ENCODE results near the gene ROBO2.

The ROBO2 gene

DNA sequence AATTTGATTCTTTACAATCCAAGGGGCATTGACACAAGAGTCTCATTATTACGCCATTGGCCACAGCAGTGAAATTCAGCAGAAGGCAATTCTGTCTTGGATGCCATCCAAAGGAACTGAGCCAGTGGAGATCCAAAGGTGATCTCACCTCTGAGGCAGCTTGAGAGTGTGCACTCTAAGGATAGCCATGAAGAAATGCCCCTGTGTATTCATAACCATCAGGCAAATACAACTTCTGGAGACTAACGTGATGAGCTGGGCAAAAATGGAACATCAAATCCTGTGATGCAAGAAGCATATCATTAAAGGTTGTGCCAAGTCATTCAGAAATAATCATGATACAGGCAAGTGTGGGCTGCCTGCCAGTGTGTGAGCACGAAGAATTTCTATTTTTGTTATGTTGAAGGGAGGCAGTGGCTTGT lies 41.4 kb downstream of the ROBO2 start:
- WGBS (ENCODE audit: insufficient coverage): 85% methylated on average over 3 of the region's 3 CpGs
- H3K4me3 ChIP-seq (ENCODE audit: control insufficient read depth in 1 of 7, extremely low read depth in 1 of 7, insufficient read depth in 4 of 7, low read depth in 2 of 7, low read length in 6 of 7): no peak overlapping the region
- ChIA-PET CTCF (no interaction called here), POLR2A (no interaction called here)
- no peak overlapping the region for H3K27ac ChIP-seq (ENCODE audit: insufficient read depth in 1 of 2, low read depth in 1 of 2, low read length in 2 of 2, poor library complexity in 1 of 2, severe bottlenecking in 2 of 2)
- H3K9me3 ChIP-seq (ENCODE audit: control extremely low read depth in 1 of 5, control insufficient read depth in 4 of 5, insufficient read depth in 2 of 5, low read depth in 1 of 5, low read length in 4 of 5): no peaks in the 10 kb centered on the region
- no peaks in the 10 kb centered on the region for H3K36me3 ChIP-seq (ENCODE audit: control insufficient read depth in 4 of 4, insufficient read depth in 4 of 4, low read length in 3 of 4)
- no peaks in the 10 kb centered on the region for H3K4me1 ChIP-seq (ENCODE audit: control extremely low read depth in 1 of 4, control insufficient read depth in 4 of 4, insufficient read depth in 4 of 4, low read length in 3 of 4)
- H3K27me3 ChIP-seq (replicated peaks in 2 of 5; ENCODE audit: control insufficient read depth in 4 of 5, insufficient read depth in 5 of 5, low read length in 4 of 5): no peaks in the 10 kb centered on the region
- no peak for DNase-seq

DNA sequence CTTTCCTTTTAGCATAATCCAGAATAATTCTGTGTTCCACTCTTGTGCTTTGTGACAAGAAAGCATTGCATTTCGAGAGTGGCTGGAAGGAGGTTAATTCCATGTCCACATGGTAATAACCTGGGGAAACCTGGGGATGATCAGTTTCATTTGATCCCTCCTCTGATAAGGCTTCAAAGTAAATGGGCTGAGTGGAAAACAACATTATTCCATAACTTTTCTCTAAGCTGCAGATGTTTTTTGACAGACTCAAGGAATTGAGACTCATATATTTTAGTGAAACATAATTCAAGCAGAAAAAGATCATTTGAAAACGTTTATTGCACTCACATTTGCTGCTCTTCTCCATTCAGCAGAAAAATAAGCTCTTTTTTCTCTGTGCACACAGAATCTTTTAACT lies 44.6 kb downstream of the ROBO2 start:
- Histone ChIP-seq H3K36me3 (ENCODE audit: control insufficient read depth in 4 of 4, insufficient read depth in 4 of 4, low read length in 3 of 4) (no peaks in the 10 kb centered on the region), H3K27me3 (replicated peaks in 2 of 5; ENCODE audit: control insufficient read depth in 4 of 5, insufficient read depth in 5 of 5, low read length in 4 of 5) (no peaks in the 10 kb centered on the region), H3K4me1 (ENCODE audit: control extremely low read depth in 1 of 4, control insufficient read depth in 4 of 4, insufficient read depth in 4 of 4, low read length in 3 of 4) (no peaks in the 10 kb centered on the region), H3K4me3 (ENCODE audit: control insufficient read depth in 1 of 7, extremely low read depth in 1 of 7, insufficient read depth in 4 of 7, low read depth in 2 of 7, low read length in 6 of 7) (no peak overlapping the region), H3K9me3 (ENCODE audit: control extremely low read depth in 1 of 5, control insufficient read depth in 4 of 5, insufficient read depth in 2 of 5, low read depth in 1 of 5, low read length in 4 of 5) (no peaks in the 10 kb centered on the region), H3K27ac (ENCODE audit: insufficient read depth in 1 of 2, low read depth in 1 of 2, low read length in 2 of 2, poor library complexity in 1 of 2, severe bottlenecking in 2 of 2) (no peak overlapping the region)
- no peak for DNase-seq
- no CpG with 5 or more reads among the region's 2 CpGs for WGBS (ENCODE audit: insufficient coverage)
- ChIA-PET POLR2A (no interaction called here), CTCF (no interaction called here)

DNA sequence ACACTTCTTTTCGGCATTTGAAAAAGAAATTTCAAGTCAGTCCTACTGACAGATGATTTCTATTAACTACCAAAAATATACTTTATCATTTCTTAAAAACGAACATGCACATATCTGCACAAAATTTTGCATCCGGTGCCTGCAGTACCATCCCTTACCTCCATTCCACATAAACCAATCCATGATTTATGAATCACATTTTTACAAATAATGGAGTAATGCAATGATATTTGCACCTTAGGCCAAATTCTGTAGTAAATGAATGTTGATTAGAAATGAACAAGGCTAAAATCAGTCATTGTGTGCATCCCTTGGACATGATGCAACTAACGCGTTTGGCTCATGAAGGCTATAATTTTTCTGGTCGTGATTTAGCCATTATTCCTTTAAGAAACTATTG lies 46.5 kb downstream of the ROBO2 start:
- H3K27me3 ChIP-seq (replicated peaks in 2 of 5; ENCODE audit: control insufficient read depth in 4 of 5, insufficient read depth in 5 of 5, low read length in 4 of 5): no peaks in the 10 kb centered on the region
- CTCF ChIA-PET: no interaction called here
- no peak overlapping the region for H3K4me3 ChIP-seq (ENCODE audit: control insufficient read depth in 1 of 7, extremely low read depth in 1 of 7, insufficient read depth in 4 of 7, low read depth in 2 of 7, low read length in 6 of 7)
- WGBS (ENCODE audit: insufficient coverage): 100% methylated on average over 1 of the region's 6 CpGs
- DNase-seq: no peak
- no peaks in the 10 kb centered on the region for H3K4me1 ChIP-seq (ENCODE audit: control extremely low read depth in 1 of 4, control insufficient read depth in 4 of 4, insufficient read depth in 4 of 4, low read length in 3 of 4)
- no peaks in the 10 kb centered on the region for H3K9me3 ChIP-seq (ENCODE audit: control extremely low read depth in 1 of 5, control insufficient read depth in 4 of 5, insufficient read depth in 2 of 5, low read depth in 1 of 5, low read length in 4 of 5)
- no peak overlapping the region for H3K27ac ChIP-seq (ENCODE audit: insufficient read depth in 1 of 2, low read depth in 1 of 2, low read length in 2 of 2, poor library complexity in 1 of 2, severe bottlenecking in 2 of 2)
- no peaks in the 10 kb centered on the region for H3K36me3 ChIP-seq (ENCODE audit: control insufficient read depth in 4 of 4, insufficient read depth in 4 of 4, low read length in 3 of 4)
- POLR2A ChIA-PET: no interaction called here

DNA sequence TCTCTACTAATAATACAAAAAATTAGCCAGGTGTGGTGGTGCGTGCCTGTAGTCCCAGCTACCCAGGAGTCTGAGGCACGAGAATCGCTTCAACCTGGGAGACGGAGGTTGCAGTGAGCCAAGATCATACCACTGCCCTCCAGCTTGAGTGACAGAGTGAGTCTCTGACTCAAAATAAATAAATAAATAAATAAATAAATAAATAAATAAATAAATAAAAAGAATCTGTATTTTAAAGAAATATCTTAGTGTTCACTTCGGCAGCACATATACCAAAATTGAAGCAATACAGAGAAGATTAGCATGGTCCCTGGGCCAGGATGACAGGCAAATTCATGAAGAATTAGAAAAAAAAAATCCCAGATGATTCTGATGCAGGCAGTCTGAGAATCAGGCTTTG lies 51.9 kb downstream of the ROBO2 start:
- no peaks in the 10 kb centered on the region for H3K4me1 ChIP-seq (ENCODE audit: control extremely low read depth in 1 of 4, control insufficient read depth in 4 of 4, insufficient read depth in 4 of 4, low read length in 3 of 4)
- no peak overlapping the region for H3K4me3 ChIP-seq (ENCODE audit: control insufficient read depth in 1 of 7, extremely low read depth in 1 of 7, insufficient read depth in 4 of 7, low read depth in 2 of 7, low read length in 6 of 7)
- no peak for DNase-seq
- no peaks in the 10 kb centered on the region for H3K36me3 ChIP-seq (ENCODE audit: control insufficient read depth in 4 of 4, insufficient read depth in 4 of 4, low read length in 3 of 4)
- no peaks in the 10 kb centered on the region for H3K27me3 ChIP-seq (replicated peaks in 2 of 5; ENCODE audit: control insufficient read depth in 4 of 5, insufficient read depth in 5 of 5, low read length in 4 of 5)
- H3K9me3 ChIP-seq (ENCODE audit: control extremely low read depth in 1 of 5, control insufficient read depth in 4 of 5, insufficient read depth in 2 of 5, low read depth in 1 of 5, low read length in 4 of 5): no peaks in the 10 kb centered on the region
- WGBS (ENCODE audit: insufficient coverage): no CpG with 5 or more reads among the region's 5 CpGs
- ChIA-PET CTCF (no interaction called here), POLR2A (no interaction called here)
- no peak overlapping the region for H3K27ac ChIP-seq (ENCODE audit: insufficient read depth in 1 of 2, low read depth in 1 of 2, low read length in 2 of 2, poor library complexity in 1 of 2, severe bottlenecking in 2 of 2)

DNA sequence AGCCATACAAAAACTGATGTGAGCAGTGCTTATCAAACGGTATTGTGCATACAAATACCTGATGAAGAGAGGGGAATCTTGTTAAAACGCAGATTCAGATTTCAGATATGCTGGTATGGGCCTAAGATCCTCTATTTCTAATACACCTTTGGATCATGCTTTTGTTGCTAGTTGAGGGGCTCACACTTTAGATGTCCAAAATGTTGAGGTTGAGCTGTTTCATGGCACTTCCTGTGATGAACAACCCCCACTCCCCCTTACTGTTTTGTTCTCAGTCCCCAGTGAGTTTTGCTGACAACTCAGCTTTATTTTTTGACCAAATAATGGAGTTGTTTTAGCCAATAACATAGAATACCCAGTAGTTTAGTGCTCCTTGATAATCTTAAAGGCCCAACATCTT lies 53.2 kb downstream of the ROBO2 start:
- Histone ChIP-seq H3K4me1 (ENCODE audit: control extremely low read depth in 1 of 4, control insufficient read depth in 4 of 4, insufficient read depth in 4 of 4, low read length in 3 of 4) (no peaks in the 10 kb centered on the region), H3K27me3 (replicated peaks in 2 of 5; ENCODE audit: control insufficient read depth in 4 of 5, insufficient read depth in 5 of 5, low read length in 4 of 5) (no peaks in the 10 kb centered on the region), H3K27ac (ENCODE audit: insufficient read depth in 1 of 2, low read depth in 1 of 2, low read length in 2 of 2, poor library complexity in 1 of 2, severe bottlenecking in 2 of 2) (no peak overlapping the region), H3K9me3 (ENCODE audit: control extremely low read depth in 1 of 5, control insufficient read depth in 4 of 5, insufficient read depth in 2 of 5, low read depth in 1 of 5, low read length in 4 of 5) (no peaks in the 10 kb centered on the region), H3K36me3 (ENCODE audit: control insufficient read depth in 4 of 4, insufficient read depth in 4 of 4, low read length in 3 of 4) (no peaks in the 10 kb centered on the region), H3K4me3 (ENCODE audit: control insufficient read depth in 1 of 7, extremely low read depth in 1 of 7, insufficient read depth in 4 of 7, low read depth in 2 of 7, low read length in 6 of 7) (no peak overlapping the region)
- ChIA-PET CTCF (no interaction called here), POLR2A (no interaction called here)
- WGBS (ENCODE audit: insufficient coverage): 80% methylated on average over 1 of the region's 2 CpGs
- DNase-seq: no peak

DNA sequence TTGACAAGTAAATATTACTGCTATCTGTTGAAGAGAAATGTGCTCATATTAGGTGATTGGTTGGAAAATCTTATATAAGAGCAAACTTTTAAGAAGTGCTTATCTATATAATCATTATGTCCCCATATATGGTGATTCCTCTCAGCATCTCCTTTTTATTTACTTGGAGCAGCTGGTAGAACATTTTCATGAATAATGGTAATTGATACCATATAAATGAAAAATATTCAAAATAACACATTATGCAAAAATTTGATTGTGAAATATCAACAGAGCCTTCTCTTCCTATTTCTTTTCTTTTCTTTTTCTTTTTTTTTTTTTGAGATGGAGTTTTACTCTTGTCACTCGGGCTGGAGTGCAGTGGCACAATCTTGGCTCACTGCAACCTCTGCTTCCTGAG lies 56.2 kb downstream of the ROBO2 start:
- POLR2A ChIA-PET: no interaction called here
- H3K27me3 ChIP-seq (replicated peaks in 2 of 5; ENCODE audit: control insufficient read depth in 4 of 5, insufficient read depth in 5 of 5, low read length in 4 of 5): no peaks in the 10 kb centered on the region
- no peaks in the 10 kb centered on the region for H3K9me3 ChIP-seq (ENCODE audit: control extremely low read depth in 1 of 5, control insufficient read depth in 4 of 5, insufficient read depth in 2 of 5, low read depth in 1 of 5, low read length in 4 of 5)
- no peaks in the 10 kb centered on the region for H3K36me3 ChIP-seq (ENCODE audit: control insufficient read depth in 4 of 4, insufficient read depth in 4 of 4, low read length in 3 of 4)
- CTCF ChIA-PET: no interaction called here
- no peak overlapping the region for H3K4me3 ChIP-seq (ENCODE audit: control insufficient read depth in 1 of 7, extremely low read depth in 1 of 7, insufficient read depth in 4 of 7, low read depth in 2 of 7, low read length in 6 of 7)
- WGBS (ENCODE audit: insufficient coverage): 100% methylated on average over 1 of the region's 1 CpG
- DNase-seq: no peak
- no peaks in the 10 kb centered on the region for H3K4me1 ChIP-seq (ENCODE audit: control extremely low read depth in 1 of 4, control insufficient read depth in 4 of 4, insufficient read depth in 4 of 4, low read length in 3 of 4)
- no peak overlapping the region for H3K27ac ChIP-seq (ENCODE audit: insufficient read depth in 1 of 2, low read depth in 1 of 2, low read length in 2 of 2, poor library complexity in 1 of 2, severe bottlenecking in 2 of 2)

DNA sequence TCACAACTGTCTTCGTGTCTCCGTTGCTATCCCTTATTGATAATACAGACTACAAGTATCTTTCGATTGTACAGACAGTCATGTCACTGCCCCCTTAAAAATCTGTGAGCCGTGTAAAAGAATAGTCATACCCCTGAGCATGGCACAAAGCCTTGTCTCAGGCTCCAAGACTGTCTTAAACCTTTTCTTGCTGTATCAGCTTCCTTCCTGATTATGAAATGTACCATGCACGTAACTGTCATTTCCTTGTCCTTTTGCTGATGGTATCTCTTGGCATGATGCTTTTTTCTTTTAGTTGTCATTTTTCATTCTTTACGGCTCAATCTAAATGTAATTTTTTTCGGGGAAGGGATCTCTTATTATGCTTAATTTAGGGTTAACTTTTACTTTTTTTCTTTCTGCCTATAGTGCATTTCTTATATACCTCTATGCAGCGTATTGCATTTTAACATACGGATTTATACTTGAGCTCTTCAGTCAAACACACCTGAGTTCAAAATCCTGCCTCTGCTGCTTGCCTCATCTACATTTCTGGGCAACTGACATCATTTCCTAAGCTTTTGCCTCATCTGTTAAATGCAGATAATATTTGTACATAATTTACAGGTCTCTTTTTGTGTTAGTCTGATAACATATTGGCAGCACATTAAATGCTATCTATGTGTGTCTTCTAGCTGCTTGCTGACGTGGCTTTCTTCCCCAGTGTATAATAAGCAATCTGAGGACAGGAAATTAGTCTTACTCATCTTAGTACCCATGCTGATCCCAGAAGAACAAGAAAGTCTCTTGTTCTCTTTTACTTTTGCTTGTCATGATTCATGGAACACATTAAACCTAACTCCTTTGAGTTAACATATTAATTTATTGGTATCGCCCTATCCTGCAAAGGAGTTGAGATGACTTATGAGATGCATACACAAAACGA lies 57.3 kb downstream of the ROBO2 start:
- WGBS (ENCODE audit: insufficient coverage): 81% methylated on average over 7 of the region's 12 CpGs
- Histone ChIP-seq H3K36me3 (ENCODE audit: control insufficient read depth in 4 of 4, insufficient read depth in 4 of 4, low read length in 3 of 4) (no peaks in the 10 kb centered on the region), H3K4me1 (ENCODE audit: control extremely low read depth in 1 of 4, control insufficient read depth in 4 of 4, insufficient read depth in 4 of 4, low read length in 3 of 4) (no peaks in the 10 kb centered on the region), H3K27me3 (replicated peaks in 2 of 5; ENCODE audit: control insufficient read depth in 4 of 5, insufficient read depth in 5 of 5, low read length in 4 of 5) (no peaks in the 10 kb centered on the region), H3K4me3 (ENCODE audit: control insufficient read depth in 1 of 7, extremely low read depth in 1 of 7, insufficient read depth in 4 of 7, low read depth in 2 of 7, low read length in 6 of 7) (no peak overlapping the region), H3K9me3 (ENCODE audit: control extremely low read depth in 1 of 5, control insufficient read depth in 4 of 5, insufficient read depth in 2 of 5, low read depth in 1 of 5, low read length in 4 of 5) (no peaks in the 10 kb centered on the region), H3K27ac (ENCODE audit: insufficient read depth in 1 of 2, low read depth in 1 of 2, low read length in 2 of 2, poor library complexity in 1 of 2, severe bottlenecking in 2 of 2) (no peak overlapping the region)
- ChIA-PET CTCF (no interaction called here), POLR2A (no interaction called here)
- DNase-seq: no peak

All from common myeloid progenitor, CD34-positive (primary cell).